SK-N-MC (cell line): Measurements from ENCODE around the gene CLSTN2.

Experiments
- DNase-seq: peaks from one replicate; pipeline ENCODE4 v3.0.0-alpha.2; 2011; ENCODE audit warnings: low read depth, low spot score
- H3K27ac ChIP-seq: fragments of 200-600 bp; sonication (generic); 2 replicates; pipeline ENCODE4 v1.5.1; 2016; ENCODE audit warnings: mixed run types
- H3K36me3 ChIP-seq: fragments of 200-600 bp; sonication (generic); 2 replicates; pipeline ENCODE4 v1.6.1; 2017; ENCODE audit warnings: antibody characterized with exemption, low read length, mixed read lengths; ENCODE audit not compliant: insufficient read depth
- H3K4me3 ChIP-seq: fragments of 200-600 bp; sonication (generic); 2 replicates; pipeline ENCODE4 v1.5.1; 2016
- H3K9ac ChIP-seq: fragments of 200-600 bp; sonication (generic); 2 replicates; pipeline ENCODE4 v1.8.0; 2017; ENCODE audit warnings: mixed run types, mixed read lengths; ENCODE audit not compliant: insufficient read length
- H3K9me3 ChIP-seq: fragments of 200-600 bp; sonication (generic); 2 replicates; pipeline ENCODE4 v1.6.1; 2017; ENCODE audit warnings: low read depth, mild to moderate bottlenecking, antibody characterized with exemption, low read length, moderate library complexity, mixed read lengths
- EZH2 ChIP-seq: fragments of 200-600 bp; sonication (generic); IDR thresholded peaks from one replicate; pipeline ENCODE4 v1.6.1; 2017; ENCODE audit warnings: antibody characterized with exemption
- FOXP2 ChIP-seq: optimal IDR thresholded peaks from 2 replicates; pipeline ENCODE3; 2011; ENCODE audit warnings: mild to moderate bottlenecking, moderate library complexity; ENCODE audit not compliant: insufficient read depth; ENCODE audit errors: extremely low read length, control extremely low read depth
- POLR2AphosphoS5 ChIP-seq: IDR thresholded peaks from 2 replicates; pipeline ENCODE4 v1.6.1; 2012; ENCODE audit warnings: mild to moderate bottlenecking, low read depth, low read length, borderline replicate concordance

Gene CLSTN2

DNA sequence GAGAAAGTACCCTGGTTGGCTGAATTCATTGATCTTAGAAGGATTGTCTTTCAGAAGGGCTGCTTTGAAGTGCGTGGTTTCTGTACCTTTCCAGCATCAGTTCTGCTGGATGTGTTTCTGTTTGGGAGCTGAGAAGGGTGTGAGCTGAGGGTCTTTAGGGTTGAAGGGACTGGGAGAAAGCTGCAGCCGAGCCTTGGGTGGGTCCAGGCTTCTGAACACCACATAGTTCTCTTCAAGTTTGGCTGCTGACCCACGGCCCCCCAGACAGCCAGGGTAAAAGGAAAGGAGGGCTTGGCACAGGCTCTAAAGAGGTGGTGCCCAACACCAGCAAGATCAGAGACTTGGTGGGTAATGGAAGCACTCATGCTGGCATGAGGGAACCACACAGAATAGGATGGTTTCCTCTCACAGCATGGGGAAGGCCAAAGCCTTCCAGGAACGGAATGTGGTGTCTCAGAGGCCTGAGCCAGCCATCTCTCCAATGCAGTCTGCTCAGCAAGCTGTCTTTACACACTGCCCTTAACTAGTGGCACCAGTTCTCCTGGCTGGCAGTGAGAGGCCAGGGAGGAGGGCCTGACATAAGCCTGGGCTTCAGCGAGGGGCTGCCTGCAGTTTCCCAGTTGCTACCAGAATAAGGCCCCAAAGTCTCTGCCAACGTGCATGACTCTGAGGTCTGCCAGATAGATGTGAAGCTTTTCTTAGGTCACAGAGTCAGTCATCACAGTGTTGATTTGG is 503.9 kb downstream of the CLSTN2 start:
- Histone ChIP-seq H3K36me3 (no peaks in the 10 kb centered on the region), H3K9ac (no peak overlapping the region), H3K4me3 (no peak overlapping the region), H3K9me3 (no peaks in the 10 kb centered on the region), H3K27ac (no peak overlapping the region)
- no peak for DNase-seq
- no peak for TF ChIP-seq POLR2AphosphoS5
- no peak for TF ChIP-seq EZH2
- TF ChIP-seq FOXP2, result no peak

DNA sequence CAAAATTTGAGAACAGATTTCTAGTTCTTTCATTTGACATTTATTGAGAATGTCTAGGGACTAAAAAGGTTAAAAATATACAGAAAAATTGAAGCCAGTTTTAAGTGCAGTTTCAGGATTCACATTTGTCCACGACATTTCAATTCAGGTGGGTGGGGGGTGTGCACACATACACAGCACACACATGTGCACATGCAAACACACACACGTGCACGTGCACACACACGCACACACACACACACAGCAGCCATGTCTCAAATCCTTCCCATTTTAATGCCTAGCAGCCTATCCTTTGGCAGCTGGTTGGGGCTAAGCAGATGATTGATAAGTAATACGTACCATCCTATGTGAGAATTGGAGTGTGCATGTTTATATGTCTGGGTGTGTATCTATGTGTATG is 504.5 kb downstream of the CLSTN2 start:
- Histone ChIP-seq H3K4me3 (no peak overlapping the region), H3K27ac (no peak overlapping the region), H3K9ac (no peak overlapping the region), H3K36me3 (no peaks in the 10 kb centered on the region), H3K9me3 (no peaks in the 10 kb centered on the region)
- no peak for DNase-seq
- TF ChIP-seq POLR2AphosphoS5, result no peak
- TF ChIP-seq EZH2, result no peak
- no peak for TF ChIP-seq FOXP2

DNA sequence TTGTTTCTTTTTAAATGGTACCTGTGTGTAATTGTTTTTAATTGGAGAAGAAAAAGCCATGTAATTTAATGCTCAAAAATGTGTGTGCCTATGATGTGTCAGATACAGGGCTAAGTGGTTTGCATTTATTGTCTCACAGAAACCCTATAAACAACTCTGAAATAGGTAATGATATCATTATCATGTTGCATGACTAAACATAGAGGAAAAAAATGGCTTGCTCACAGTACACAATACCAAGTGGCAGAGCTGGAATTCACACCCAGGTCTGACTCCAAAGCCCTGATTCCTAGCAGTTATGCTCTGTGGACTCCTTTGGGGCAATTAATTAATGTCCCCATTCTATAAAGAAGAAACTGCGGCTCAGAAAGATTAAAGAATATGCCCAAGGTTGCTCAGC is 505.5 kb downstream of the CLSTN2 start:
- Histone ChIP-seq H3K4me3 (no peak overlapping the region), H3K9ac (no peak overlapping the region), H3K36me3 (no peaks in the 10 kb centered on the region), H3K27ac (no peak overlapping the region), H3K9me3 (no peaks in the 10 kb centered on the region)
- TF ChIP-seq POLR2AphosphoS5 (no peak), EZH2 (no peak), FOXP2 (no peak)
- DNase-seq, result no peak

DNA sequence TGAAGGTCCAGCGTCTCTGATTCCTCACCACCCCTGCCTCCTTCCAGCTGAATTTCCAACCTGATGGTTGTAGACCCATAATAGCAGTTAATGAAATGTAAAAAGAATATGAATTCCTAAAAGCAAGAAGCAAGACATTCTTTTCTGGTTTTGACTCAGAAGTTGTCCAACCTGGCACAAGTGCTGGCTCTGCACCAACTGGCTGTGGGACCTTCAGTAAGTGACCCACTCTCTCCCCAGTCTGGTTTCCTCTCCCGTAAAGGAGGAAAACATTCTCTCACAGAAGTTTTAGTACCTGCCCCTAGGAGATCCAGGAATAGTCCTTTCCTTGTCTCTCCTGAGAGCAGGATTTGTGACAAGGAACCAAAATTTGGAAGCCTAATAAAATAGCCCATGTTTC is 506.0 kb downstream of the CLSTN2 start:
- no peak overlapping the region for H3K27ac ChIP-seq
- H3K36me3 ChIP-seq, result no peaks in the 10 kb centered on the region
- TF ChIP-seq FOXP2 (no peak), POLR2AphosphoS5 (no peak), EZH2 (no peak)
- no peak overlapping the region for H3K4me3 ChIP-seq
- no peak for DNase-seq
- no peaks in the 10 kb centered on the region for H3K9me3 ChIP-seq
- no peak overlapping the region for H3K9ac ChIP-seq

DNA sequence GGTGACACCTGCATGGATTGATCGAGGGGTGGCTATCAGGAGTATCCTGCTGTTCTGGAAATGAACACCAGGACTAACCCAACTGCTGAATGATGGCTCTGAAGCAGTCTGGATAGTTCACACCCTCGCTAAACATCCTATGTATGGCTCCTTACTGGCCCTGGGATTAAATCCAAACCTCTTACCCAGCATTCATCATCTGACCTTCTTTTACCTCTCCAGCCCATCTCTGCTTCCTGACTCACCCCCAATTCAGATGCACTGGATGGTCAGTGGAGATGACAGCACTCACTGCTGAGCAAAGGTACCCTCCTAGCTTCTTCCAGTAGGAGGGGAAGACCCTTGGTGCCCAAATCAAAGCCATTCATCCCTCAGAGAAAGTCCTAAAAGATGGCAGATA is 507.6 kb downstream of the CLSTN2 start:
- Histone ChIP-seq H3K27ac (no peak overlapping the region), H3K9me3 (no peaks in the 10 kb centered on the region), H3K4me3 (no peak overlapping the region), H3K9ac (no peak overlapping the region), H3K36me3 (no peaks in the 10 kb centered on the region)
- no peak for TF ChIP-seq EZH2
- TF ChIP-seq FOXP2, result no peak
- no peak for TF ChIP-seq POLR2AphosphoS5
- no peak for DNase-seq

DNA sequence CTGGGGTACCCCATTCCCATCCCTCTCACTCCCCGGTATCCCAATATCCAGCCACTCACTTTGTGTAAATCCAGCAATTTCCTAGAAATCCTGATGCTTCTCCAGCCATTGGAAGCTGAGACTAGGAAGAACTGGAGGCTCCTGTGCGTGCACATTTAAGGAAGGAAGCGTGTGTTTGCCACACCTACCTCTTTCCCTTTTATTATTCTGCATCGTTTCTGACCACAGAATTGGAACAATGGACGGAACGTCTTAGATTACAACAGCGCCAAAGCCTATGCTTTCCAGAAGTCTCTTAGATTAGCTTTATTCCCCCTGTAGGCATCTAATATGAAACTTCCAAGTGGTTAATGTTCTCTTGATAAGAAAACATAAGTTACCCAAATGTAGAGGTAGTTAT is 508.1 kb downstream of the CLSTN2 start:
- DNase-seq, result no peak
- Histone ChIP-seq H3K4me3 (no peak overlapping the region), H3K27ac (no peak overlapping the region), H3K9me3 (no peaks in the 10 kb centered on the region), H3K36me3 (no peaks in the 10 kb centered on the region), H3K9ac (no peak overlapping the region)
- TF ChIP-seq POLR2AphosphoS5 (no peak), EZH2 (no peak)

DNA sequence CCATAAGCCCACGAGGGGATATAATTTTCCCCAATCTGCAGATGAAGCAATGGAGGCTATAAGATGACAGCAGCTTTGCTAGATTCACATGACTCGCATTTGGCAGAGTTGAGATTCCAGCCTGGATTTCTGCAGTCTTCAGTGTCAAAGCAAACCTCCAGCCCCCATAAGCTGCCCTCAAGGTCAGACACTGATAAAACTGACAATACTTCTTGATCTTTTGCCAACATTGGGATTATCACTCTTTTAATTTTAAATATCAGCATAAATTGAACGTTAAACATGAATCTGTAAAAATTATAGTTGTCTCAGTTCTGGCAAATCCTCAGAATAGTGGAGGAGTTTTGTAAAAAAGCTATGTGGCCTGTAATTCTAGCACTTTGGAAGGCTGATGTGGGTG is 508.8 kb downstream of the CLSTN2 start:
- Histone ChIP-seq H3K36me3 (0 out of 2 replicates have a peak, but pooled peaks cover 2% of the 10 kb centered on the region), H3K4me3 (no peak overlapping the region)

DNA sequence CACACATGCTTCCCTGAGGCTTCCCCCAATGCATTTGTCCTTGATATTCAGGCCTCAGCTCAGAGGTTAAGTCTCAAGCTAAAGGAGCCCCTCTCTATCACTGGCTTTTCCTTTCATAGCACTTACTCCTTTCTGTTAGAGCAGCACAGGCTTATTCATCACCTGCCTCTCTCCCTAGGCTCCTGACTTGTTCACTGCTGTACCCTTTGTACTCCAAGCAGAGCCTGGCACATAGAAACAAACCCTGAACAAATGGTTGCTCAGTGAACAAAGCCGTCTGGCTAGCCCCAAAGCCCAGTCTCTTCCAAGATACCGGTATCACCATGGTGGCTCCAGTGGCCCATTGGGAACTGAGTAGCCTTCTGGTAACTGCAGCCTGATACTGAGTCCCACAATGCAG is 511.7 kb downstream of the CLSTN2 start:
- H3K4me3 ChIP-seq, result no peak overlapping the region
- no peak for DNase-seq
- H3K27ac ChIP-seq, result no peak overlapping the region
- H3K36me3 ChIP-seq, result 0 out of 2 replicates have a peak, but pooled peaks cover 7% of the 10 kb centered on the region
- TF ChIP-seq EZH2 (no peak), POLR2AphosphoS5 (no peak), FOXP2 (no peak)
- no peaks in the 10 kb centered on the region for H3K9me3 ChIP-seq
- H3K9ac ChIP-seq, result no peak overlapping the region

More for the DNA sequence above, 508.8 kb downstream of the CLSTN2 start:
- Histone ChIP-seq H3K9ac (no peak overlapping the region), H3K9me3 (no peaks in the 10 kb centered on the region), H3K27ac (no peak overlapping the region)
- no peak for TF ChIP-seq FOXP2
- TF ChIP-seq POLR2AphosphoS5, result no peak
- TF ChIP-seq EZH2, result no peak
- no peak for DNase-seq

DNA sequence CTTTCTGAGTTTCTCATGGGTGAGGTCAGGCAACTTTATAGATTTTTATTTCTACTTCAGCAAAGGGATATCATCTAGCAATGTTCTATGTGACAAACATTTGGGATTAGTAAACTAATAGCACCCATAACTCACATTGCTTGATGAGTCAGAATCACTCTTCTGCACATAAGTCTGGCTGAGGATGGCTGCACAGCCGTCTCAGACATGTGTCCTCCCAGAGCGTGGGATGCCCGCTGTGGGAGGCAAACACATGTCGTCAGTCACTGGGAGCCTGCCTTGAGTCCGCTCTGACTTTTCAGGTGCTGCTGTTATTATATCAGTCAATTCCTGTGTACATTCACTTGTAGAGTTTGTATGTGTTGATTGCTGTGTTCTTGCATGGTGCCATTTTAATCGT is 512.2 kb downstream of the CLSTN2 start:
- 0 out of 2 replicates have a peak, but pooled peaks cover 7% of the 10 kb centered on the region for H3K36me3 ChIP-seq
- TF ChIP-seq FOXP2, result no peak
- no peak for TF ChIP-seq EZH2
- TF ChIP-seq POLR2AphosphoS5, result no peak
- no peaks in the 10 kb centered on the region for H3K9me3 ChIP-seq
- H3K27ac ChIP-seq, result no peak overlapping the region
- no peak for DNase-seq
- no peak overlapping the region for H3K9ac ChIP-seq
- no peak overlapping the region for H3K4me3 ChIP-seq
